Measurements from ENCODE around the gene DYRK1B. TPM values are rescaled to one million over a fixed set of nuclear protein-coding genes. Genes with fewer than 3 reads are reported as not detected.

The DYRK1B gene
- total RNA-seq, 2 experiments from 2014 or later = 15.8 to 17.3 TPM

DNA sequence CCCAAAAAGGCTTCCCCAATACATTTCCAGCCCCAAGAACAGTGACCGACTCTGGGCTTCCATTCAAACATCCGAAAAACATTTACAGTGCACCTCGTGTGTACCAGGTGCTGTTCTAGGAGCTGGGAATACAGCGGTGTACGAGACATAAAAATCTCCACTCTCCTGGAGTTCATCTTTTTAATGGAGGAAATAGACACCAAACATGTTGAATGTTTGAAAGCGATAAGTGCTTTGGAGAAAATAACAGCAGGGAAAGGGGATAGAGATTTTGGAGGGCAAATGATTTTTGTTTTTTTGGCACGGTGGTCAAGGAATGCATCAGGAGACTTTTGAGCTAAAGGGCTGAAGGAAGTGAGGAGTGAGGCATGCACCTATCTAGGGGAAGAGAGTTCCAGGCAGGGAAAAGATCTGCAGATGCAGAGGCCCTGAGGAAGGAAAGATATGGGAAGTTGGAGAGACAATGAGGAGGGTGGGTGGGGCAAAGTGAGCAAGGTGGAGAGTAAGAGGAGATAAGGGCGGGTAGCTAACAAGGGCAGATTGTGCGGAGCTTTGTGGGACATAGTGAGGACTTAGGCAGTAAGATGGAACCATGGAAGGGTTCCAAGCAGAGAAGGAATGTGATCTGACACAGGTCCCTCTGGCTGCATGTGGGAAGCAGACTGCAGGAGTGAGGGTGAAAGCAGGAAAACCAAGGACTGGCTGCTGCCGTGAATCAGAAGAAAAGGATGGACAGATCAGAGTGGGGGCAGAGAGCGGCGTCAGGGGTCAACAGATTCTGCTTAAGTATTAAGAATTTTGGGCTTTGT, 12.9 kb upstream of the DYRK1B start:
- Mint-ChIP-seq H3K9me3 (no peaks in the 10 kb centered on the region), H3K36me3 (no peaks in the 10 kb centered on the region), H3K4me1 (peaks cover 35% of the 10 kb centered on the region), H3K27me3 (peaks cover 2% of the 10 kb centered on the region), H3K4me3 (peak overlapping the region; percentile 91), H3K27ac (peak overlapping the region; percentile 92)
- DNase-seq (no peak), ATAC-seq (ENCODE audit: low read depth) (no peak)
- POLR2A ChIA-PET = interaction anchor here (0.7 to 5.1 kb wide), 7 partner anchors 8 to 411 kb away, joined by 3 to 38 read pairs (median 6); partner anchors contain the start of genes DYRK1B, PSMC4, RPS16 and ZNF546

DNA sequence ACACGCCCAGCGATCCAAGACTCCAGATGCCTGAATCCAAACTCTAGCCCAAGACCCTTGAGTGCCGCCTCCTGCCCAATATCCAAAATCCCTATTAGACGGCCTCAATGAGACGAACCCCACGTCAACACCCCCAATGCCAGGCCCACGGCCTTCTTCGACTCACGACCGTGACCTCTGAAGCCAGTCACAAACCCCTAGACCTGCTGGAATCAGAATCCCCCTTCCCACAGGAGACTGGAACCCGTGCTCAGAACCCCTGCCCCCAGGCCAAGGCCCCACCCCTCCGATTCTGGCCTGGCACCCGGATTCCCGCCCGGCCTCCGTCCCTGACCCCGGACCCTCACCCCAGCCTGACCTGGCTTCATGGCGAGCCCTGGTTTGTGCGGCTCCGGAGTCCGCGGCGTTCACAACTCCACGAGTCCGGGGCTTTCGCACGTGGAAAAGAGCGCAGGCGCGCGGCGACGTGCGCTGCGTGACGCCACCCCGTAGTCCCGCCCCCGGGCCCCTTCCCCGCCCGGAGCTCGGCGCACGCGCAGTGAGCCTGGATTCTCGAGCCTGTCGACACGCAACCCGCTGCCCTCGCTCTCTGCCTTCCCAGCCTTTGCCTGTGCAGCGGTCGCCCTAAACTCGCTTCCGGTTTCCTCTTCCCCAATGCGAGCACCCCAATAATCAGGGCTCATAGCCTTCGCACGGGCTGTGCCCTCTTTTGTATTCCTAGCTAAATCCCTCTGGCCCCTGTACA, 12.1 kb upstream of the DYRK1B start, which contains the start of gene FBL:
TSS of gene FBL (minus strand) at position 447 of the 745 bp plus-strand sequence. CDS start at position 368, 79 bp downstream.
- Mint-ChIP-seq H3K27me3 (peaks cover 2% of the 10 kb centered on the region), H3K36me3 (no peaks in the 10 kb centered on the region), H3K27ac (peak within 1 kb of the TSS; percentile 92), H3K9me3 (no peaks in the 10 kb centered on the region), H3K4me1 (peaks cover 38% of the 10 kb centered on the region), H3K4me3 (peak within 1 kb of the TSS; percentile 91)
- DNase-seq (peak; percentile 100), ATAC-seq (ENCODE audit: low read depth) (peak; percentile 96)
- POLR2A ChIA-PET = interaction anchor here (0.7 to 5.1 kb wide), 8 partner anchors 9 to 411 kb away, joined by 3 to 38 read pairs (median 6); partner anchors contain the start of genes DYRK1B, PSMC4, RPS16 and ZNF546

DNA sequence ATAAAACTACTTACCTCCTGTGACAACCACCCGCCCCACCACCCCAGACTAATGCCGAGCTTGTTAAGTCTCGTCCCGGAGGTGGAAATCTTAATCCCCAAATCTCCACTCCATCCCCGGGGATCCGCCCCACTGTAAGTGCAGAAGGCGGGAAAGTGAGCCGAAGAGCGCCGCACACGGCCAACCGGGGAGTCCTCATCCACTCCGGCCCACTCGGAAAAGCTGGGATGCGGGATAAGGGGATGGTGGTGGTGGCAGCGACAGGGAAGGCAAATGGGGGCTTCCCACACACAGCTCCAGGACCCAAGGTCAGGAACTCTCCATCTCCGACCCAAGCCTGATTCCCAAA, 11.6 kb upstream of the DYRK1B start:
- Mint-ChIP-seq H3K4me3 (peak overlapping the region; percentile 91), H3K36me3 (no peaks in the 10 kb centered on the region), H3K27ac (peak overlapping the region; percentile 92), H3K9me3 (no peaks in the 10 kb centered on the region), H3K27me3 (peaks cover 2% of the 10 kb centered on the region), H3K4me1 (peaks cover 38% of the 10 kb centered on the region)
- POLR2A ChIA-PET = interaction anchor here (0.9 to 5.1 kb wide), 5 partner anchors 12 to 299 kb away, joined by 3 to 38 read pairs (median 15); partner anchors contain the start of genes DYRK1B, PSMC4 and ZNF546
- DNase-seq (no peak), ATAC-seq (ENCODE audit: low read depth) (no peak)

DNA sequence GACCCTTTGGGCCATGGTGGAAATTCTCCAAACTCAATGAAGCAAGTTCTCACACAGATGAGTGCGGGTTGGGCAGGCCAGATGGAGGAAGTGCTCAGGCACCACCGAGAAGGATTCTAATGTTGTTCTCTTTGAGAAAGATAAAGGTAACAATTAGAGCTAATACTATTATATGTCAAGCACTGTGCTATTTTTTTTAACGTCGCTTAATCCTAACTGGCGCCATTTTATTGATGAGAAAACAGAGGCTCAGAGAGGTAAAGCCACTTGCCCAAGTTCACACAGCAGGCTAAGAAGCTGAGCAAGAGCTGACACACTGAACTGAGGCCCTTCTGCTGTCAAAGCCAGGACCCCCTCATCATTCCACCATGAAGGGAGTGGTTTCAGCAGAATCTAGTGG, 11.2 kb upstream of the DYRK1B start:
- ATAC-seq (ENCODE audit: low read depth) = no peak
- H3K36me3 Mint-ChIP-seq = no peaks in the 10 kb centered on the region
- no peaks in the 10 kb centered on the region for H3K9me3 Mint-ChIP-seq
- H3K4me1 Mint-ChIP-seq = peaks cover 38% of the 10 kb centered on the region
- peak overlapping the region; percentile 92 for H3K27ac Mint-ChIP-seq
- peaks cover 2% of the 10 kb centered on the region for H3K27me3 Mint-ChIP-seq
- peak overlapping the region; percentile 91 for H3K4me3 Mint-ChIP-seq
- no peak for DNase-seq
- POLR2A ChIA-PET = interaction anchor here (0.7 to 5.1 kb wide), 6 partner anchors 12 to 152 kb away, joined by 3 to 38 read pairs (median 10); partner anchors contain the start of genes DYRK1B, PSMC4 and ZNF546

DNA sequence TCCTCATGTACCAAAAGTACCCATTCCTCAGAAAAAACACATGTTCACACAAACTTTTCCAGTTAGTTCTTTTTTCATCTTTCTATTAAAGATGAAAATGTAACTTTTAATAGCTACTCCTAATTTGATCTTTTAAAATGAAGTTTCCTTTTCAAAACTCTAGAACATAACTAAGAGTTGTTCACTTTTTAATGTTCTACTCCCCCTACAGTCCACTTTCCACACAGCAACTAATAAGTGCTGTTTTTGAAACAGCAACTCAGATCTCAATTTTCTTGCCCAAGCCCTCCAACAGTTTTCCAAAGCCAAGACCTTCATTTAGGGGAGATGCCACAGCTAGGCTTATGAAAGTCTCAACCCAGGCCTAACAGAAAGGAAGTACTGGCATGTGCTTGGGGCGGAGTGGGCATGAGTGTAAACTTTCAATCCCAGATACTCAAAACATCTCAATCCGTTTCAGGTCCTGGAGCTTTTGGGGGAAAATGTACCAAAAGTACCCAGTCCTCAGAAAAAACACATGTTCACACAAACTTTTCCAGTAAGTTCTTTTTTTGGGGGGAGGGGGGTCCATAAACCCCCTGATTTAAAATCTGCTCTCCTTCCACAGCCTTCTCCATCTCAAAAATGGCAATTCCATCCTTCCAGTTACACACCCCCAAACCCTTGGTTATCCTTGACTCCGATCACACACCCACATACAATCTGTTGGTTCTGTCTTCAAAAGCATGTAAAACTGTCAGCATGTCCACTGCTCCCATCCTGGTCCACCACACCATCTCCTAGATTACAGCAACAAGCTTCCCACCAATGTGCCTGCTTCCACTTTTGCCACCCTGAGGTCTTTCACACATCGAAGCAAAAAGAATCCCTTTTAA, 10.2 kb upstream of the DYRK1B start:
- POLR2A ChIA-PET = interaction anchor here (0.7 to 5.1 kb wide), 5 partner anchors 11 to 126 kb away, joined by 3 to 38 read pairs (median 15); partner anchors contain the start of genes DYRK1B and PSMC4
- peak overlapping the region; percentile 92 for H3K27ac Mint-ChIP-seq
- DNase-seq (no peak), ATAC-seq (ENCODE audit: low read depth) (no peak)
- H3K27me3 Mint-ChIP-seq = no peaks in the 10 kb centered on the region
- H3K9me3 Mint-ChIP-seq = no peaks in the 10 kb centered on the region
- peaks cover 38% of the 10 kb centered on the region for H3K4me1 Mint-ChIP-seq
- peaks cover 7% of the 10 kb centered on the region for H3K36me3 Mint-ChIP-seq
- peak overlapping the region; percentile 91 for H3K4me3 Mint-ChIP-seq

DNA sequence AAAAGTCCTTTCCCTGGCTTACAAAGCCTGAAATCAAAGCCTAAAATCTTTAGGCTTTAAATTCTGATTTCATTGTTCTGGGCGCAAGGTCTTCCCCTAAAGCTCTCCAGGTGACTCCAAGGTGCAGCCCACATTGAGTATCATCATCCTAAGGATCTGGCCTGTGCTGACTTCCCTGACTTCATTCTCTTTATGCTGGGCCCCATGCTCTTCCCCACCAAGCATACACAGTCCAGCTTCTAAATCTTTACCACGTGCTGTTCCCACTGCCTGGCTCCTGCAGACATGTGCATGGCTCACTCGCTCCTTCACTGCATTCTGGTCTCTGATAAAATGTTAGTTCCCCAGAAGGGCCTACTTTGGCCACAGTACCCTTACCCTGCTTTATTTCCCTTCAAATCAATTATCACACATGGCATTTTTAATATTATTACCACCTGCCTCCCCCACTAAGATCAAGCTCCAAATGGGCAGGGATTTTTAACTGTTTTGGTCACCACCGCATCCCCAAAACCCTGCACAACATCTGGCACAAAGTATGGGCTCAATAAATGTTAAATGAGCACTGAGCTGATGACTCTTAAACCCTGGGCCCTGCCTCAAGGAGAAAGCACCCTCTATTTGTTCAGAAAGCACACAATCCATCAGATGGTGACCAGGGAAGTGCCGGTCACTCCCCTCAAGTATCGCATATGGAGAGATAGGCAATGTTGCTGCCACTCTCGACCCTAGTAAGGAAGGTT, 8.9 kb upstream of the DYRK1B start:
- no peak for DNase-seq
- Mint-ChIP-seq H3K36me3 (peaks cover 9% of the 10 kb centered on the region), H3K9me3 (no peaks in the 10 kb centered on the region), H3K4me3 (peak overlapping the region; percentile 18), H3K27ac (peak overlapping the region; percentile 63), H3K27me3 (no peaks in the 10 kb centered on the region), H3K4me1 (peaks cover 38% of the 10 kb centered on the region)
- ATAC-seq (ENCODE audit: low read depth) = no peak
- POLR2A ChIA-PET = interaction anchor here (4.6 to 5.1 kb wide), 2 partner anchors 9 to 127 kb away, joined by 36 to 38 read pairs; partner anchors contain the start of genes DYRK1B and PSMC4

DNA sequence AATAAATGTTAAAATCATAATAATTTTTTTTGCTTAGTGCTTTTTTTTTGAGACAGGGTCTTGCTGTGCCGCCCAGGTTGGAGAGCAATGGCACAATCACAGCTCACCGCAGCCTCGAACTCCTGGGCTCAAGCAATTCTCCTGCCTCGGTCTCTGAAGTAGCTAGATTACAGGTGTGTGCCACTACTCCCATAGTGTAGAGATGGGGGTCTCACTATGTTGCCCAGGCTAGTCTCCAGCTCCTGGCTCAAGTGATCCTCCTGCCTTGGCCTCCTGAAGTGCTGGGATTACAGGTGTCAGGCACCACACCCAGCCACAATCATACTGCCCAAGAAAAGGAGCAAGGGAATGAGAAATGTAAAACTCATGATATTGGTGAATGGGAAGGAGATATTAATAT, 7.1 kb upstream of the DYRK1B start:
- H3K27me3 Mint-ChIP-seq = no peaks in the 10 kb centered on the region
- no peak for ATAC-seq (ENCODE audit: low read depth)
- H3K36me3 Mint-ChIP-seq = peaks cover 21% of the 10 kb centered on the region
- no peaks in the 10 kb centered on the region for H3K9me3 Mint-ChIP-seq
- H3K27ac Mint-ChIP-seq = no peak overlapping the region
- DNase-seq = no peak
- H3K4me3 Mint-ChIP-seq = no peak overlapping the region
- POLR2A ChIA-PET = no interaction called here
- H3K4me1 Mint-ChIP-seq = peaks cover 30% of the 10 kb centered on the region

DNA sequence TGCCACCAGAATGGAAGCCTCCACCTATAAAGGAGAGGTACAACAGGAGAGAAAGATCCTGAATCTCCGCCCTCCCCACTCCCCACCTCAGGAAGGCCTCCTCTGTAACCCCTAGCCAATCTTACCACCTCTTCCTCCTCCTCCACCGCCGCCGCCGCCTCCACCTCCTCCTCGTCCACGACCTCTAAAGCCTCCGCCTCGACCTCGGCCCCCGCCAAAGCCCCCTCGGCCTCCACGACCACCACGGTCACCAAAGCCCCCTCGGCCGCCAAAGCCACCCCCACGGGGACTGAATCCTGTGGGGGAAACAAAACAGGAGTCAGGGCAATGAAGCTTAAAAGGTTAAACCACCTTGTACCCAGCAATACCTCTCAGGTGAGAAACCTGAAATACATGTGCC, 6.5 kb upstream of the DYRK1B start:
- POLR2A ChIA-PET = no interaction called here
- Mint-ChIP-seq H3K36me3 (peaks cover 22% of the 10 kb centered on the region), H3K4me1 (peaks cover 30% of the 10 kb centered on the region), H3K4me3 (no peak overlapping the region), H3K27ac (no peak overlapping the region), H3K27me3 (no peaks in the 10 kb centered on the region), H3K9me3 (no peaks in the 10 kb centered on the region)
- DNase-seq (no peak), ATAC-seq (ENCODE audit: low read depth) (no peak)

DNA sequence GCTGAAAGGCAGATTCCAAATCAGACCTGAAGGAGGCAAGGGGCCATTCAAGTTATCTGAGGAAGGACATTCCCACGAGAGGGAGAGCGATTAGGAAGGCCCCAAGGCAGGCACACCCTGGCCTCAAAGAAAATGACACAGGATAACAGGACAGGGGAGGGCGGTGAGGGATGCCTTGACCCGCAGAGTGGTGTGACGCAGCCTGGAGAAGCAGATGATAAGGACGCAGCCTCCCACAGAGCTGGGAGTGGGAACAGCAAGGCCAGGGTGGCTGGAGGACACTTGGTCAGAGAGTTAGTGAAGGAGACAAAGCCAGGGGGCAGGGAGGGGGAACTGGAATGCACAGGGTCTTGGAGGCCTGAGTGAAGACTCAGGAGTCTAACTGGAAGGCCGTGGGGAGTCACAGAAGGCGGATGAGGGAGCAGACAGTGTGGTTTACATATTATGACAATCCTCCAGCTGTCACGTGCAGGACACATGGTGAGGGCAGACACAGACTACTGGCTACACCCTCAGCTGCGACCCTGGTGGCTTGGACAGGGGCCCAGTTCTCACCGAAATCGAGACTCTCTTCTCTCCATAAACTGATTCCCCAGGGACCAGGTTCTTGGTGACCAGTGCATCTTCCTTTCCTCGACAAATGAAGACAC, 5.8 kb upstream of the DYRK1B start:
- no peak overlapping the region for H3K4me3 Mint-ChIP-seq
- H3K4me1 Mint-ChIP-seq = peaks cover 28% of the 10 kb centered on the region
- H3K9me3 Mint-ChIP-seq = no peaks in the 10 kb centered on the region
- ATAC-seq (ENCODE audit: low read depth) = no peak
- no peak overlapping the region for H3K27ac Mint-ChIP-seq
- no peak for DNase-seq
- peaks cover 23% of the 10 kb centered on the region for H3K36me3 Mint-ChIP-seq
- POLR2A ChIA-PET = no interaction called here
- H3K27me3 Mint-ChIP-seq = no peaks in the 10 kb centered on the region

DNA sequence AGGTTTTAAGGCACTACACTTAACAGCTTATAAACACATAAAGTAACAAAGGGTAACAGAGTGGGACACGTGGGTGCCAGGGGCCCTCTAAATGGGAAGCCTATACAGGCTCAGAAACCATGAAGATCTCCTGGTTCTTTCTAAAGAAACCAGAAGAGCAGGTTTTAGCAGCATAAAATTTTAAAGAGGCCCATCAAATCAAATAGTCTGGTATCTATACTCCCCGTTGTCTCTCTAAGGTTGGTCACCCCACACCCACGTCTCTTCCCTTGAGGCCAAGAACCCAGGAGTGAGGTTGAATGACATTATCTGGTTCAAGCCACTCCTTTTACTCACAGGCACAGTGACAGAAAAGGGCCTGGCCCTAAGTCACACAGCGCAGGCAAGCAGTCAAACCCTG, 4.6 kb upstream of the DYRK1B start:
- no peak overlapping the region for H3K4me3 Mint-ChIP-seq
- DNase-seq (no peak), ATAC-seq (ENCODE audit: low read depth) (no peak)
- H3K9me3 Mint-ChIP-seq = no peaks in the 10 kb centered on the region
- H3K4me1 Mint-ChIP-seq = peaks cover 25% of the 10 kb centered on the region
- H3K36me3 Mint-ChIP-seq = peaks cover 25% of the 10 kb centered on the region
- POLR2A ChIA-PET = no interaction called here
- H3K27ac Mint-ChIP-seq = no peak overlapping the region
- no peaks in the 10 kb centered on the region for H3K27me3 Mint-ChIP-seq

DNA sequence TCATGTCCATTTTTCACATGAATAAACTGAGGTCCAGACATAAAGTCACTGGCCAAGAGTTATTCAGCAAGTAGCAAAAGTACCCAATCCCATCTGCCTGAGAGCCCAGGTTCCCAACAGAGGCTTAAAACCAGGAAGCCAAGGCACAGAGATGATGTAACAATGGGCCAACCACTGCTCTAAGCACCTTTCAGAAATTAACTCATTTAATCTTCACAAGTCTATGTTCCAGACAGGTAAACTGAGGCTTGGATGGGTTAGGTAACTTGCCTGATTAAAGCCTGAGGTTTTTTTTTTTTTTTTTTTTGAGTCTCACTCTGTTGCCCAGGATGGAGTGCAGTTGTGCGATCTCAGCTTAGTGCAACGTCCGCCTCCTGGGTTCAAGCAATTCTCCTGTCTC, 4.0 kb upstream of the DYRK1B start:
- DNase-seq (no peak), ATAC-seq (ENCODE audit: low read depth) (no peak)
- Mint-ChIP-seq H3K27me3 (no peaks in the 10 kb centered on the region), H3K36me3 (peaks cover 25% of the 10 kb centered on the region), H3K9me3 (no peaks in the 10 kb centered on the region), H3K4me3 (no peak overlapping the region), H3K27ac (no peak overlapping the region), H3K4me1 (peaks cover 21% of the 10 kb centered on the region)
- POLR2A ChIA-PET = no interaction called here

Measured in activated naive CD8-positive, alpha-beta T cell treated with anti-CD3 and anti-CD28 coated beads, Interleukin-2, amount 10 ng/mL, durations not matched to agents 7 days and 5 days (primary cell).